A673 (cell line): ENCODE results near the gene PRMT9.

Source experiments
- CTCF ChIP-seq: fragments of 300-800, 200-600 bp; sonication (generic); conservative IDR thresholded peaks from 2 replicates; pipeline ENCODE4 v1.5.1; 2017; ENCODE audit warnings: low read depth, mild to moderate bottlenecking, antibody characterized with exemption, low read length, moderate library complexity, mixed read lengths
- EZH2 ChIP-seq: fragments of 200-600 bp; sonication (generic); IDR thresholded peaks from 2 replicates; pipeline ENCODE4 v1.6.1; 2017; ENCODE audit warnings: borderline replicate concordance, low read depth, mild to moderate bottlenecking, mixed read lengths, antibody characterized with exemption, low read length; ENCODE audit not compliant: poor library complexity, severe bottlenecking

- TF ChIP-seq CTCF (no peak), EZH2 (no peak)
Measured at GRCh38 chr4:147638365-147638764, 45.6 kb downstream of the PRMT9 start.
